ENCODE results near the gene HELZ.
"Not testable (repeated sequence)": the region's sequence is repeated elsewhere in the genome, so short reads cannot be mapped to it uniquely, and the experiment has no call there.

HELZ gene

GRCh38 chr17:67245073-67245693 lies at the start of gene HELZ:
Gene HELZ, minus strand, starts transcription at chr17:67245196. Its CDS starts 26,392 bp downstream, at chr17:67218804.
- no peak for DNase-seq (ENCODE audit: low read depth)

GRCh38 chr17:67293251-67294203 lies 48.5 kb upstream of the HELZ start:
- DNase-seq (ENCODE audit: low read depth): no peak

- DNase-seq (ENCODE audit: low read depth): no peak
These were observed 45.8 kb upstream of the HELZ start for GRCh38 chr17:67290711-67291291.

- no peak for DNase-seq (ENCODE audit: low read depth)
These were observed 45.2 kb upstream of the HELZ start for GRCh38 chr17:67290244-67290643.

GRCh38 chr17:67289181-67289876 lies 44.3 kb upstream of the HELZ start:
- no peak for DNase-seq (ENCODE audit: low read depth)

- not testable (repeated sequence) for DNase-seq (ENCODE audit: low read depth)
These were observed 41.8 kb upstream of the HELZ start for GRCh38 chr17:67286826-67287225.

- DNase-seq (ENCODE audit: low read depth): no peak
These were observed 40.4 kb upstream of the HELZ start for GRCh38 chr17:67285360-67285759.

- no peak for DNase-seq (ENCODE audit: low read depth)
These were observed 38.9 kb upstream of the HELZ start for GRCh38 chr17:67283731-67284516.

GRCh38 chr17:67281743-67282142 lies 36.7 kb upstream of the HELZ start:
- DNase-seq (ENCODE audit: low read depth): no peak

- no peak for DNase-seq (ENCODE audit: low read depth)
These were observed 36.1 kb upstream of the HELZ start for GRCh38 chr17:67281053-67281452.

- DNase-seq (ENCODE audit: low read depth): no peak
These were observed 35.3 kb upstream of the HELZ start for GRCh38 chr17:67280279-67280678.

- no peak for DNase-seq (ENCODE audit: low read depth)
These were observed 34.1 kb upstream of the HELZ start for GRCh38 chr17:67279115-67279514.

- no peak for DNase-seq (ENCODE audit: low read depth)
These were observed 33.4 kb upstream of the HELZ start for GRCh38 chr17:67278363-67278762.

- no peak for DNase-seq (ENCODE audit: low read depth)
These were observed 31.1 kb upstream of the HELZ start for GRCh38 chr17:67276075-67276474.

GRCh38 chr17:67274466-67274865 lies 29.5 kb upstream of the HELZ start:
- no peak for DNase-seq (ENCODE audit: low read depth)

GRCh38 chr17:67273900-67274299 lies 28.9 kb upstream of the HELZ start:
- no peak for DNase-seq (ENCODE audit: low read depth)

GRCh38 chr17:67272312-67273047 lies 27.5 kb upstream of the HELZ start:
- no peak for DNase-seq (ENCODE audit: low read depth)

- DNase-seq (ENCODE audit: low read depth): not testable (repeated sequence)
These were observed 26.2 kb upstream of the HELZ start for GRCh38 chr17:67271187-67271586.

- DNase-seq (ENCODE audit: low read depth): no peak
These were observed 25.4 kb upstream of the HELZ start for GRCh38 chr17:67270416-67270815.

- no peak for DNase-seq (ENCODE audit: low read depth)
These were observed 21.5 kb upstream of the HELZ start for GRCh38 chr17:67266496-67266895.
